ENCODE data around the gene GLS.
A peak's percentile ranks its signal among the peaks of the same experiment; 100 is the strongest.
"Not testable (repeated sequence)": the region's sequence is repeated elsewhere in the genome, so short reads cannot be mapped to it uniquely, and the experiment has no call there.

GLS gene

DNA sequence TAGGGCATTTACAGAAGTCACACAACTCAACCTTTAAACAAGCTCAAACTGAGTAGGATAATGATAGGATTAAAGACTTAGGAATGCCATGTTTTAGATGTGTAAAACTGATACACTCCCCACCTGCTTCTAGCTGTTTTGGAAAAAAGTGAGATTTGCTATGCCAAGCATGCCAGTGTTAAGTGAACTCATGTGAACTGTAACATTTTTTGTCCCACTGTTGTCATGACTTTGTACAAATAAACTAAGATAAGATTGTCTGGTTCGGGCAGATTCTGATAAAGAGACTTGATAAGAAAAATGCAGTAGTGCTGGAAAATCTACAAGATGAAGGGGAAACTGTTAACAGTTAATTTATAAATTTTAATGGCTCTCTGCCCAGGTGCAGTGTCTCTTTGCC is 66.5 kb downstream of the GLS start:
- H3K36me3 ChIP-seq (ENCODE audit: control insufficient read depth, insufficient read depth, low read length), result no peaks in the 10 kb centered on the region
- H3K27me3 ChIP-seq (ENCODE audit: control insufficient read depth, insufficient read depth, low read length), result no peaks in the 10 kb centered on the region
- peaks cover 8% of the 10 kb centered on the region for H3K4me1 ChIP-seq (ENCODE audit: control insufficient read depth, insufficient read depth, low read length)
- H3K4me3 ChIP-seq (ENCODE audit: low read length), result no peak overlapping the region
- no peak overlapping the region for H3K27ac ChIP-seq (ENCODE audit: low read depth, low read length)
- H3K9ac ChIP-seq (ENCODE audit: low read length), result no peak overlapping the region

DNA sequence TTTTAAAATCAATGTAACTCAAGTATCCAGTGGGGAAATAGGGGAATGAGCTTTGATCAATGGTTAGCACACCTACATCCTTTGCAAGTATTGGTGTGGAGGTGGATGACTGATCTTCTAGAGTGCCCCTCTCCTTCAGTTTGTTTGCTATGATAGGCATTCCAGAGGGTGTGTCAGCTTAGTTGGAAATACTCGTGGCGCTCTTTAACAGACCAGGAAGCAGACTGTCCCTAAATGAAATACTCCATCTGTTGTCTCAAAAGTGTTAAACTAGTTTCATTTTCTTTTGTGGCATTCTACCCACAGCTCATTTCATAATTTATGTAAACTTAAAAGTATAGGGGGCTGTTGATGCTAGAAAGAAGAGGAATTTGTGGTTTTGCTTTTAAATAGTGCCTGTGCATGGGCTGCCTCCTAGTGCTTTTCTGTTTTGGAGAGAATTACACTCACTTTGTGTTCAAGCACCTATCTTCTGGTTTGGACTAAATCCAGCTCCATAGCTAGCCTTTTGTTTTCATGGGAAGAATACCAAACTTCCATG is 67.2 kb downstream of the GLS start:
- peak overlapping the region; percentile 23 for H3K4me3 ChIP-seq (ENCODE audit: low read length)
- H3K4me1 ChIP-seq (ENCODE audit: control insufficient read depth, insufficient read depth, low read length), result peaks cover 8% of the 10 kb centered on the region
- H3K9ac ChIP-seq (ENCODE audit: low read length), result no peak overlapping the region
- no peaks in the 10 kb centered on the region for H3K36me3 ChIP-seq (ENCODE audit: control insufficient read depth, insufficient read depth, low read length)
- H3K27ac ChIP-seq (ENCODE audit: low read depth, low read length), result no peak overlapping the region
- H3K27me3 ChIP-seq (ENCODE audit: control insufficient read depth, insufficient read depth, low read length), result no peaks in the 10 kb centered on the region

DNA sequence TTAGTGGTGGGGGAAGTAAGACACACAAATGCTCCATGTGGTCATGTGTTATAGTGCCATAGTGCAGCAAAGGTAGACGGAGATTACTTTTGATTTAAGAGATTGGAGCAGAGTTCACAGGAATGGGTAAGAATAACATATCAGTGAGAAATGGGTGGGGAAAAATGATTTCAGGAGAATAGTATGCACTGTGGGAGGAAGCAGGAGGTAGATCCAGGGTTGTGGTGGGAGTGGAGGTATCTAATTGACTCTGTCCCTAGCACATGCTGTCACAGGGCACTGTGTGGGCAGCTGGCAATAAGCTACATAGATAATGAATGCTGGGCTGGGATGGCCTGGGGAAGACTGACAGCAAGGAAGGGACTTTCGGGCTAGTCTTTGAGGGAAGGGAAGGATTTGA is 68.0 kb downstream of the GLS start:
- no peak overlapping the region for H3K27ac ChIP-seq (ENCODE audit: low read depth, low read length)

DNA sequence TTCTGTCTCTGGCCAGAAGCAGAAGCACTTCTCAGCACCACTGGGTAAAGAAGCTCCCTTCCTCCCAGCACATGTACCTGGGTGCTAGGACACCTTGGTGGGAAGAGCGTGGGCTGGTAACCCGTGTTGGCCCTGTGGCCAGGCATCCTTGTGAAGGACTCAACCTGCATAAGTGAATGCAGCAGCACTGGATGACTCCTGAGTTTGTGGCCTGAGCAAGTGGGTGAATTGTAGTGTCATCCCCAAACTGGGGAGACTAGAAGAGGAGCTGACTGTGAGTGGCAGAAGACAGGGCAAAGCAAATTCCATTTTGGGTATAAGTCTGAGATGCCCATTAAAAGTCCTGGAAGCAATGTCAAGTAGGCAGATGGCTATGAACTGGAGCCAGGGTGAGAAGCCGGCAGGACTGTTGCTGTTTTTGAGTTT is 70.0 kb downstream of the GLS start:
- peaks cover 8% of the 10 kb centered on the region for H3K4me1 ChIP-seq (ENCODE audit: control insufficient read depth, insufficient read depth, low read length)
- no peaks in the 10 kb centered on the region for H3K27me3 ChIP-seq (ENCODE audit: control insufficient read depth, insufficient read depth, low read length)
- H3K9ac ChIP-seq (ENCODE audit: low read length), result no peak overlapping the region
- no peak overlapping the region for H3K27ac ChIP-seq (ENCODE audit: low read depth, low read length)
- no peaks in the 10 kb centered on the region for H3K36me3 ChIP-seq (ENCODE audit: control insufficient read depth, insufficient read depth, low read length)
- no peak overlapping the region for H3K4me3 ChIP-seq (ENCODE audit: low read length)

More for the DNA sequence above, 68.0 kb downstream of the GLS start:
- H3K9ac ChIP-seq (ENCODE audit: low read length), result no peak overlapping the region
- H3K4me3 ChIP-seq (ENCODE audit: low read length), result no peak overlapping the region
- no peaks in the 10 kb centered on the region for H3K36me3 ChIP-seq (ENCODE audit: control insufficient read depth, insufficient read depth, low read length)
- no peaks in the 10 kb centered on the region for H3K27me3 ChIP-seq (ENCODE audit: control insufficient read depth, insufficient read depth, low read length)
- peaks cover 8% of the 10 kb centered on the region for H3K4me1 ChIP-seq (ENCODE audit: control insufficient read depth, insufficient read depth, low read length)

DNA sequence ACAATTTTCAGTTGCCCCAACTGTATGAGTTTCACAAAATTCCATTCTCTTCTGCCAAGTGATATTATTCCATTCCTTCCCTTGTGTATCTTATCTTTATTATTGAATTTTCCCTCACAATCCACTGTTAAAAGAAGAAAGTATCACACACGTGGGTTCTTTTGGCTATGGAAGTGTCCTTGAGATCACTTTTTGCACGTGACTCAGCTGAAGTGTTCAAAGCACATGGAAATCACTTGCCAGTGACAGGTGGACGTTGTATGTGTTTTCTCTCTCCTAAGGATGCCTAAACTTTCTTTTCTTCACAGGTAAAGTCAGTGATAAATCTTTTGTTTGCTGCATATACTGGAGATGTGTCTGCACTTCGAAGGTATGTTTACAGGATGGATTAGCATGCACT is 72.6 kb downstream of the GLS start:
- Histone ChIP-seq H3K4me3 (ENCODE audit: low read length) (no peak overlapping the region), H3K36me3 (ENCODE audit: control insufficient read depth, insufficient read depth, low read length) (no peaks in the 10 kb centered on the region), H3K27me3 (ENCODE audit: control insufficient read depth, insufficient read depth, low read length) (no peaks in the 10 kb centered on the region), H3K9ac (ENCODE audit: low read length) (no peak overlapping the region), H3K27ac (ENCODE audit: low read depth, low read length) (no peak overlapping the region), H3K4me1 (ENCODE audit: control insufficient read depth, insufficient read depth, low read length) (no peaks in the 10 kb centered on the region)

- Histone ChIP-seq H3K9ac (ENCODE audit: low read length) (no peak overlapping the region), H3K27ac (ENCODE audit: low read depth, low read length) (no peak overlapping the region), H3K27me3 (ENCODE audit: control insufficient read depth, insufficient read depth, low read length) (no peaks in the 10 kb centered on the region), H3K36me3 (ENCODE audit: control insufficient read depth, insufficient read depth, low read length) (peaks cover 2% of the 10 kb centered on the region), H3K4me1 (ENCODE audit: control insufficient read depth, insufficient read depth, low read length) (no peaks in the 10 kb centered on the region), H3K4me3 (ENCODE audit: low read length) (no peak overlapping the region)
Measured at GRCh38 chr2:190959911-190960788, 79.5 kb downstream of the GLS start.

DNA sequence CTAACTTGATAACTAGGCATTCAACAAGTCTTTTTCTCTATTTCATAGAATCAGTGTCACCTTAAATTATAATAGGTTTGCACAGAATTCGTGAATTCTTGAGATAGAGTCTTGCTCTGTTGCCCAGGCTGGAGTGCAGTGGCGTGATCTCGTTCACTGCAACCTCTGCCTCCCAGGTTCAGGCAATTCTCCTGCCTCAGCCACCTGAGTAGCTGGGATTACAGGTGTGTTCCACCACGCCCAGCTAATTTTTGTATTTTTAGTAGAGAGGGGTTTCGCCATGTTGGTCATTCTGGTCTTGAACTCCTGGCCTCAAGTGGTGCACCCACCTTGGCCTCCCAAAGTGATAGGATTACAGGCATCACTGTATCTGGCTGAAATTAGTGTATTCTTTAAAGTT is 80.5 kb downstream of the GLS start:
- not testable (repeated sequence) for H3K9ac ChIP-seq (ENCODE audit: low read length); H3K36me3 ChIP-seq (ENCODE audit: control insufficient read depth, insufficient read depth, low read length); H3K27me3 ChIP-seq (ENCODE audit: control insufficient read depth, insufficient read depth, low read length); H3K27ac ChIP-seq (ENCODE audit: low read depth, low read length); H3K4me3 ChIP-seq (ENCODE audit: low read length); H3K4me1 ChIP-seq (ENCODE audit: control insufficient read depth, insufficient read depth, low read length)

GRCh38 chr2:190961918-190962487 is 81.4 kb downstream of the GLS start:
- H3K27me3 ChIP-seq (ENCODE audit: control insufficient read depth, insufficient read depth, low read length), result no peaks in the 10 kb centered on the region
- H3K36me3 ChIP-seq (ENCODE audit: control insufficient read depth, insufficient read depth, low read length), result peaks cover 3% of the 10 kb centered on the region
- no peaks in the 10 kb centered on the region for H3K4me1 ChIP-seq (ENCODE audit: control insufficient read depth, insufficient read depth, low read length)
- no peak overlapping the region for H3K27ac ChIP-seq (ENCODE audit: low read depth, low read length)
- no peak overlapping the region for H3K9ac ChIP-seq (ENCODE audit: low read length)
- no peak overlapping the region for H3K4me3 ChIP-seq (ENCODE audit: low read length)

- no peak overlapping the region for H3K4me3 ChIP-seq (ENCODE audit: low read length)
- no peak overlapping the region for H3K27ac ChIP-seq (ENCODE audit: low read depth, low read length)
- H3K36me3 ChIP-seq (ENCODE audit: control insufficient read depth, insufficient read depth, low read length), result peaks cover 3% of the 10 kb centered on the region
- H3K9ac ChIP-seq (ENCODE audit: low read length), result no peak overlapping the region
- H3K27me3 ChIP-seq (ENCODE audit: control insufficient read depth, insufficient read depth, low read length), result no peaks in the 10 kb centered on the region
- no peaks in the 10 kb centered on the region for H3K4me1 ChIP-seq (ENCODE audit: control insufficient read depth, insufficient read depth, low read length)
Measured at GRCh38 chr2:190963088-190963487, 82.5 kb downstream of the GLS start.

GRCh38 chr2:190964170-190964795 is 83.7 kb downstream of the GLS start:
- no peak overlapping the region for H3K4me3 ChIP-seq (ENCODE audit: low read length)
- H3K36me3 ChIP-seq (ENCODE audit: control insufficient read depth, insufficient read depth, low read length), result peaks cover 4% of the 10 kb centered on the region
- H3K4me1 ChIP-seq (ENCODE audit: control insufficient read depth, insufficient read depth, low read length), result no peaks in the 10 kb centered on the region
- no peaks in the 10 kb centered on the region for H3K27me3 ChIP-seq (ENCODE audit: control insufficient read depth, insufficient read depth, low read length)
- no peak overlapping the region for H3K9ac ChIP-seq (ENCODE audit: low read length)
- H3K27ac ChIP-seq (ENCODE audit: low read depth, low read length), result no peak overlapping the region

DNA sequence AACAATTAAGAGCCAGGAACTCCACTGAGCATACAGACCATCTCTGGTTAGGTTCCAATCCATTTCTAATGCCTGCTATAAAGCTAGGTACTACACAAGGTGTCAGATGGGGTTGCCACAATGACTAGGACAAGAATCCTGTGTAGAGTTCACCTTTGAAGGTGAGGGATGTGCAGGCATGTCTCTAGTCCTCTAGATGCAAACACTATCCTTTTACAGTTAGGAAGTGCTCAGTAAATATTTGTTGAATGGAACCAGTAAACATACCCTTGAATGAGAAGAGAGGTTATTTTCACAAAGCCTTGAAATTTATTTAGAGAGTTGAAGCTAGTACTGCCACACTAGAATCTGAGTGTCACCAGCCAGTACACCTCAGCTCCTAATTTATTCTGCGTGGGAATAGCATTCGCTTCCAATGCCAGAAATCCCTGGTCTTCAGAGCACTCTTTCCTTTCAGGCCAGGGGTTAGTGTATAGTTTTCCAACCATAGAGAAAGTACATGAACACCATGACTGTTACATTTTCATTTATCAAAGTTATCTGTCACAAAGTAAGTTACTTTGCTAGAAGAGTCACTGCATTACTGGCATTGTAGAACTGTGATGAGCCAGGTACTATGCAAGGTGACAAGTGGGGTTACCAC is 85.1 kb downstream of the GLS start:
- H3K36me3 ChIP-seq (ENCODE audit: control insufficient read depth, insufficient read depth, low read length), result peaks cover 14% of the 10 kb centered on the region

GRCh38 chr2:190968522-190968921 is 87.9 kb downstream of the GLS start:
- peaks cover 27% of the 10 kb centered on the region for H3K36me3 ChIP-seq (ENCODE audit: control insufficient read depth, insufficient read depth, low read length)
- H3K9ac ChIP-seq (ENCODE audit: low read length), result no peak overlapping the region
- H3K4me1 ChIP-seq (ENCODE audit: control insufficient read depth, insufficient read depth, low read length), result no peaks in the 10 kb centered on the region
- no peak overlapping the region for H3K4me3 ChIP-seq (ENCODE audit: low read length)
- no peaks in the 10 kb centered on the region for H3K27me3 ChIP-seq (ENCODE audit: control insufficient read depth, insufficient read depth, low read length)
- no peak overlapping the region for H3K27ac ChIP-seq (ENCODE audit: low read depth, low read length)

More for the DNA sequence above, 85.1 kb downstream of the GLS start:
- Histone ChIP-seq H3K4me1 (ENCODE audit: control insufficient read depth, insufficient read depth, low read length) (no peaks in the 10 kb centered on the region), H3K27ac (ENCODE audit: low read depth, low read length) (no peak overlapping the region), H3K9ac (ENCODE audit: low read length) (no peak overlapping the region), H3K27me3 (ENCODE audit: control insufficient read depth, insufficient read depth, low read length) (no peaks in the 10 kb centered on the region), H3K4me3 (ENCODE audit: low read length) (no peak overlapping the region)

Measured in rectal smooth muscle tissue (tissue), 1 donor.